ENCODE data around the gene TOP3A.

TOP3A gene

GRCh38 chr17:18280766-18281371 lies 33.9 kb downstream of the TOP3A start:
- DNase-seq (ENCODE audit: low read depth, low spot score), result no peak

GRCh38 chr17:18280249-18280648 lies 34.5 kb downstream of the TOP3A start:
- no peak for DNase-seq (ENCODE audit: low read depth, low spot score)

- DNase-seq (ENCODE audit: low read depth, low spot score), result no peak
Measured at GRCh38 chr17:18278867-18279266, 35.9 kb downstream of the TOP3A start.

- DNase-seq (ENCODE audit: low read depth, low spot score), result no peak
Measured at GRCh38 chr17:18277076-18277475, 37.7 kb downstream of the TOP3A start.

GRCh38 chr17:18270046-18270931 lies 44.5 kb downstream of the TOP3A start:
- no peak for DNase-seq (ENCODE audit: low read depth, low spot score)

- no peak for DNase-seq (ENCODE audit: low read depth, low spot score)
Measured at GRCh38 chr17:18267927-18268711, 46.7 kb downstream of the TOP3A start.

- DNase-seq (ENCODE audit: low read depth, low spot score), result no peak
Measured at GRCh38 chr17:18267366-18267765, 47.4 kb downstream of the TOP3A start.

GRCh38 chr17:18263885-18264682 lies 50.7 kb downstream of the TOP3A start:
- no peak for DNase-seq (ENCODE audit: low read depth, low spot score)

- DNase-seq (ENCODE audit: low read depth, low spot score), result no peak
Measured at GRCh38 chr17:18262641-18263040, 52.2 kb downstream of the TOP3A start.

- DNase-seq (ENCODE audit: low read depth, low spot score), result no peak
Measured at GRCh38 chr17:18262111-18262510, 52.7 kb downstream of the TOP3A start.

GRCh38 chr17:18261659-18262058 lies 53.1 kb downstream of the TOP3A start:
- DNase-seq (ENCODE audit: low read depth, low spot score), result no peak

- DNase-seq (ENCODE audit: low read depth, low spot score), result no peak
Measured at GRCh38 chr17:18261146-18261515, 53.7 kb downstream of the TOP3A start.

GRCh38 chr17:18260332-18261145 lies 54.3 kb downstream of the TOP3A start, which contains the start of gene MIEF2:
Gene MIEF2 (plus strand): TSS chr17:18260662. CDS start chr17:18262721, 2,059 bp downstream.
- DNase-seq (ENCODE audit: low read depth, low spot score), result peak; percentile 77

- DNase-seq (ENCODE audit: low read depth, low spot score), result no peak
Measured at GRCh38 chr17:18259621-18260331, 55.0 kb downstream of the TOP3A start.

- DNase-seq (ENCODE audit: low read depth, low spot score), result no peak
Measured at GRCh38 chr17:18258356-18259038, 56.3 kb downstream of the TOP3A start, which contains the start of gene FLII. Gene FLII (minus strand): TSS chr17:18258738. CDS start chr17:18258690, 48 bp downstream.

- DNase-seq (ENCODE audit: low read depth, low spot score), result no peak
Measured at GRCh38 chr17:18257982-18258355, 56.8 kb downstream of the TOP3A start.

- no peak for DNase-seq (ENCODE audit: low read depth, low spot score)
Measured at GRCh38 chr17:18257268-18257981, 57.4 kb downstream of the TOP3A start.

GRCh38 chr17:18256776-18257175 lies 58.0 kb downstream of the TOP3A start:
- no peak for DNase-seq (ENCODE audit: low read depth, low spot score)

- no peak for DNase-seq (ENCODE audit: low read depth, low spot score)
Measured at GRCh38 chr17:18256351-18256750, 58.4 kb downstream of the TOP3A start.
